NCI-H69 (cell line): ENCODE measurements around the gene KANSL1L.
A peak's percentile ranks its signal among the peaks of the same experiment; 100 is the strongest.
"Not testable (repeated sequence)": the region's sequence is repeated elsewhere in the genome, so short reads cannot be mapped to it uniquely, and the experiment has no call there.

ENCODE experiments used
- DNase-seq: peaks from one replicate; lab custom pipeline; 2025; lab: John Stamatoyannopoulos, UW

Gene KANSL1L, protein sequence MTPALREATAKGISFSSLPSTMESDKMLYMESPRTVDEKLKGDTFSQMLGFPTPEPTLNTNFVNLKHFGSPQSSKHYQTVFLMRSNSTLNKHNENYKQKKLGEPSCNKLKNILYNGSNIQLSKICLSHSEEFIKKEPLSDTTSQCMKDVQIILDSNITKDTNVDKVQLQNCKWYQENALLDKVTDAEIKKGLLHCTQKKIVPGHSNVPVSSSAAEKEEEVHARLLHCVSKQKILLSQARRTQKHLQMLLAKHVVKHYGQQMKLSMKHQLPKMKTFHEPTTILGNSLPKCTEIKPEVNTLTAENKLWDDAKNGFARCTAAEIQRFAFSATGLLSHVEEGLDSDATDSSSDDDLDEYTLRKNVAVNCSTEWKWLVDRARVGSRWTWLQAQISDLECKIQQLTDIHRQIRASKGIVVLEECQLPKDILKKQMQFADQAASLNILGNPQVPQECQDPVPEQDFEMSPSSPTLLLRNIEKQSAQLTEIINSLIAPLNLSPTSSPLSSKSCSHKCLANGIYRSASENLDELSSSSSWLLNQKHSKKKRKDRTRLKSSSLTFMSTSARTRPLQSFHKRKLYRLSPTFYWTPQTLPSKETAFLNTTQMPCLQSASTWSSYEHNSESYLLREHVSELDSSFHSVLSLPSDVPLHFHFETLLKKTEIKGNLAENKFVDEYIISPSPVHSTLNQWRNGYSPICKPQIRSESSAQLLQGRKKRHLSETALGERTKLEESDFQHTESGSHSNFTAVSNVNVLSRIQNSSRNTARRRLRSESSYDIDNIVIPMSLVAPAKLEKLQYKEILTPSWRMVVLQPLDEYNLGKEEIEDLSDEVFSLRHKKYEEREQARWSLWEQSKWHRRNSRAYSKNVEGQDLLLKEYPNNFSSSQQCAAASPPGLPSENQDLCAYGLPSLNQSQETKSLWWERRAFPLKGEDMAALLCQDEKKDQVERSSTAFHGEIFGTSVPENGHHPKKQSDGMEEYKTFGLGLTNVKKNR

DNA sequence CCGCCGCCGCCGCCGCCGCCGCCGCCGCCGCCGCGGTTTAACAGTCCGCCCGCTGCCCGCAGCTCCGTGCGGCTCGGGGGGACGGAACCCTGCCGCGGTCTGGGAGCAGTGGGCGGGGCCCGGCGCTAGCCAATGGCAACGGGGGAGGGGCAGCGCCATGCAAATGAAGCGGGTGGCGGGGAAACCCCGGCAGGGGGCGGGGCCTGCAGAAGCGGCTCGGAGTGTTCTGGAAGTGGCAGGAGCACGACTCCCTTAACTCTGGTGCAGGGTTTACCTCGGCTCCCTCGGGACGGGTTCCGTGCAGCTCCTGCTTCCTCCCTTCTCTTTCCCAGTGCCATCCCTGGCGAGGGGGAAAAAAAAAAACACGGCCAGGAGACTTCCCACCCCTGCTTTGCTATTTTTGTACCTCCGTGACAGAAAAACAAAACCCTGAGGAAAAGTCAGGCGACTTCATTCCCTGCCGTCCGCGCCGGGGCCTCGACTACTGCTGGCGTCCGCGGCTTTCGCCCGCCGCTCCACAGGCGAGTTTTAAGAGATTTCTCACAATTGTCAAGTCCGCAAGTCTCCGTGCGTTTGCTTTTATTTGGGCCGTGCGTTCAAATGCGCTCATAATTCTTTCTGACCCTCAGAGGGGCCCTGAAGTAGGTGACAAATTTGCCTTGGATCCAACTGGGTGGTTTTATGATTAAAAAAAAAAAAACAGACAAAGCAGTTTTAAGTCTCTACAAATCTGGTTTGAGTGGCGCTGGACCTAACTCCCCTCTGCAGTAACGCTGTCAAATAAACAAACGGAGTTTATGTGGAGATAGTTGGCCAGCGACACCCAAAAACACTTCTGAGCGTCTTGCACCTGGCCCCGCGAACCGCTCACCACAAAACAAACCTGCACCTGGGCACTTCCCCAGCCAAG is at the start of gene KANSL1L:
Gene KANSL1L, minus strand, starts transcription at position 101 of the 910 bp plus-strand sequence. CDS start 16,827 bp downstream, outside the sequence.
- DNase-seq = peak; percentile 96

DNA sequence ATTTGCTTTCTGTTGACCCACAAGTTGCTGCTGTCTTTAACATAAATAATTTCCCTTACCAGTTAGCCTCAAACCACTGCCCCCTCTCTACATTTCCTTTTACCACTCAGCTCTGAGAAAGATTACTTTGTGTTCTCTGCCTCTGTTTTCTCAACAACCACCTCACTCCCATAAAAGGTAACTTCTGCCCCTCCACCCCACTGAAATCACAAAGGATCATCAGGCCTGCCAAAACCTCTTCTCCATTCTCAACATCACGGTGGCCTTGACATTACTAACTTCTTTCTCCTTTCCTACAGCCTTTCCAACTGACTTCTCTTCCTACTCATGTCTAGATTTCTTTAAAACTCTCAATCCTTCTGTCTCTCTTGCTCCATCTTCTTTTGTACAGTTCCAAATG is 43.9 kb upstream of the KANSL1L start:
- no peak for DNase-seq

DNA sequence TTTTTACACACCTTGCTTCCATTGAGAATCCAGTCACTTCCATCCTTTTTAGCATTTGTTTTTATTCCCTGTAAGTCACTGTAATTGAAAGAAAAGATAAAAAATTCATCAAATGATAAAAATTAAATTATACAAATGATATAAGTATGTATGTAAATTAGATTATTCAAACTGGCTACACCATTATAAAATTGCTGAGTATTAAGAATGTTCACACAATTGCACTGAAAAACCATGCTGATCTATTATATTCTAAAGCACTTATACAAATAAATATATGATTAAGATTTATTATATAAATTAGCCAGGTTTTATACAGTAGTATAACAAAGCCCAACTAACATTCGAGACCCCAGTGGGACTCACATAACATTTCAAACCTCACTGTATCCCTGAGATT is 39.0 kb upstream of the KANSL1L start:
- DNase-seq = no peak

DNA sequence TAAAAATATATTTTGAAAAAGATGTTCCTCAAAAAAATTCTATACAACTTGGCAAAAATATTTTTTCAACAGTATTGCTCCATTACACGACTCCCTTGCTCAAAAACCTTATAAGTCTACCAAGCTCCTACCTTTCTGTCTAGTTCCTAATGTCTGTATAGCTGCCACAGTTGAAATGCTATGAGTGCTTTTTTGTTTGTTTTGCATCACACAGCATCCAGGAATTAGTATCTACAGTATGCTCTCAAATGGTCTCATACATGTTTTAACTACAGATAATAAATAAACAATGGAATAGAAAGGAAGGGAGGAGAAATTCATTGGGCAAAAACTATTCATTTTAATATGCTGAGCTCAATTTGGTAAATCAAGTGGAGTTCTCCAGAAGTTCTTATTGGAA is 36.7 kb upstream of the KANSL1L start:
- no peak for DNase-seq

DNA sequence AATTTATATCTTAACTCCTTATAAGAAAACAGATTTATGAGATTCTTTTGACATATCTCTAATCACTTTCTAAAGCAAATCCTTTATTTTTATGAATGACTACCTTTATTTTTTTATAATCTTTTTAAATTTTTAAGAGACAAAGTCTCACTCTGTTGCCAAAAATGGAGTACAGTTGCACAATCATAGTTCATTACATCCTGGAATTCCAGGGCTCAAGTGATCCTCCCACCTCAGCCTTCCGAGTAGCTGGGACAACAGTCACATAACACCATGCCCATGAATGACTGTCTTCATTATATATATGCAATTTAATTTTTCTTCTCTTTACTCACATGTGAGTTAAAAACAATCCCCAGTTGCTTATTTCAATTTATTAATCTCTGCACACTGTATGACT is 32.3 kb upstream of the KANSL1L start:
- no peak for DNase-seq

DNA sequence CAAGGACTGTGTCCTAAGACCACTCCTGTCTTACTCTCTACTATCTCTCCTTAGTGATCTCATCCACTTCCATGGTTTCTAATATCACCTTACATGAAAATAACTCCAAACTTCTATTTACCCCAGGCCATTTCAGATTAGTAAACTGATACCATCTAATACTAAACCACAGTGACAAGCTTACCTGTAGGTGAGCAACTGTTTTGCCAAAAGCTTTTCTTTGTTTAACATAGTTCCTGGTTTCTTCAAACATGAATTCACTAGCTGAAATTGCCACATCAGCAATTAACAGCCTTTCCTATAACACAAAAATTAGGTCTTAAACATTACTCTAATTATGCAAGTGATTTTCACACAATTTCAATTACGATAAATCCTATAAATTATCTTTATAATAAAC is 31.9 kb upstream of the KANSL1L start:
- no peak for DNase-seq

DNA sequence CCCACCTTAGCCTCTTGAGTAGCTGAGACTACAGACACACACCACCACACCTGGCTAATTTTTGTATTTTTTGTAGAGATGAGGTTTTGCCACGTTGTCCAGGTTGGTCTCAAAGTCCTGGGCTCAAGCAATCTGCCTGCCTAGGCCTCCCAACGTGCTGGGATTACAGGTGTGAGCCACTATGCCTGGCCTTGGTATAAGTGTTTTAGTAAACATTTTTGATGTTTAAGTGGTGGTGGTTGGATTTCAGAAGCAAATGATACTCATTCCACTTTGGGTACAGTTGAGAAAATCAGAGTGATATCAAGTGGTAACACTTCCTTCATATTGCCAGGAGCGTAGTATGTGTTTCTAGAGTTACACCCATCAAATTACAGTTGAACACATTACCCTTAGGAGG is 28.6 kb upstream of the KANSL1L start:
- no peak for DNase-seq

DNA sequence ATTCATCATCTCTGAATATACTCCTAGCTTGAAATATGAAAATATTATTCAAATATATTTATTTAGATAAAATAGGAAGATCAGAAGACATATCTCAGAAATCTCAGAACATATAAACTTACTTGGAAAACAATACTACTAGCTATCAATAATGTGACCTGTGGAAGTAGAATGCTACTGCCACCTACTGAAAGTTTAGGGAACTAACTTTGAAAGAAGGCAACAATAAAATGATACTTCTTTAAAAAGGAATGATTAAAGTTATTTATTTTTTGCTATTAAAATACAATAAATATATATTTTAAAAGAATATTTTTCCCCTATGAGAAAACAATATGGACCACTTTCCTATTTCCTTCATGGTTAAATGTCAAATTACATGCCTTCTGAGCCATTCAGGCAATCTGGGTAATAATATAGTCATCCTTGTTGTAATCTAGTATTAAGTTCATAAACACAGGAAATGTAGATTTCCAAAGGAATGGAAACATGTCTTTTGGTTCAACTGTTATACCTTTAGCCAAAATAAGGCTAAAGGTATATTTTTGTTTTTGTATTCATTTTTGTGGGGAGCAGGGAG is 28.1 kb upstream of the KANSL1L start:
- DNase-seq = peak; percentile 18

DNA sequence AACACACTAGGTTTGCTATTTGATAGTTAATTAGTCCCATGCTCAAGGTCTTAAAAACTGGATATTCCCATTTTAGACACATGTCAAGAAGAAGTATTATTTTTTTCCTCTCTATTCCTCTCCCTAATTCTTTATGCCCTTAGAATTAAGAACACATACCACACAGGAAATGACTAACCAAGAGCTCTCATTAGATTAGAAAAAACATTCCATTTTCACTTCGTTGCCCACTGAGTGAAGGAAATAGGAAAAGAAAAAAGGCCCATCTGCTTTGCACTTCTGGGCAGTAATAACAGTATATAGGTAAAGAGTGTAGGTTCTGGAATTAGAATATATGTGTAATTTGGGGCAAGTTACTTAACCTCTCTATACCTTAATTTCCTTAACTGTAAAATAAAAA is 27.1 kb upstream of the KANSL1L start:
- DNase-seq = no peak

DNA sequence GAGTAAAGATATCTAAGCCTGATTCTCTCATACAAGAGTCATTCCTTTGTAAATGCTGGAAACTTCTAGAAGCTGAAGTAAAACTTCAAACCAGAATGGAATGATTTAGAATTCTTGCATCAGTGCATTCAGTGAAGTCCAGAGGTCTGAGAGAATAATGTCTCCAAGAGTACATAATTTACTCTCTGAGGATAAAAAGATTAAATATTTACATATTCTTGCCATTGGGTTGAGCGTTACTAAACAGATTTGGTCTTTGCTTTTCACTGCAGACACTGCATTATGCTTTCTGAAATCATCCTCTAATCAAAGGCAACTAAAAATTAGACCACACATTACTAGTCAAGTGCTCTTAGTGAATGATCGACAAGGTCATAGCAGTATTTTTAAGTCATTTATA is 26.5 kb upstream of the KANSL1L start:
- no peak for DNase-seq

DNA sequence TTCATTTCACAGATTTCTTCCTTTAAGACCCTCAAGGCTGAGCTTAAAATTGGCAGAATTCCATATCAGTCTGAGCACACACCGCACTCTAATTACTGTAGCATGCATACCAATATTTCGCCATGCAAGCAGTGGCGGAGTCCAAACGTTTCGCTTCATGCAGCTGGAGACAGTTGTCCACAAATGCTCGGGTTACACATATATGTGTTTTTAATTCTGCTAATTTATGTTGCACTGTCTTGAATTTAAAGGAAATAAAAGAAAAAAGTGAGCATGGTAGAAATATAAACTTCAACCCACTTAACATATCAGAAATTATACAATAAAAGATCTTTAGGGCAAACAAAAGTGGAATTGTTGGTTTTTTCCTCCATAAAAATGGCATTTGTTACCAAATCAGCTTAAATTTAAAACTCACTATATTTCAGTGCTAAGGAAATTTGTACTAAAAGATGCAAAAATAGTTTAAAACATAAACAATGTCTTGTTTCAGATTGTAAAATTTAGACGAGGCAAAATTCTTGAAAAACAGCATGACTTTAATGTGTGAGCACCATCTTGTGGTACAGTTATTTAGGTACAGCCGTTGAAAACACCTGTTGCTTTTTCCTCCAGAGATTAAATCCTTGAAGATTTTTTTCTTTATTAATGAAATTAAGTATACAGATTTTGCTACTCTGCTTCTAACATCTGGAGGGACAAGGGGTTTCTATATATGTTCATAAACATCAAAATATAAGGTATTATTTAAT is 24.1 kb upstream of the KANSL1L start:
- peak; percentile 68 for DNase-seq

DNA sequence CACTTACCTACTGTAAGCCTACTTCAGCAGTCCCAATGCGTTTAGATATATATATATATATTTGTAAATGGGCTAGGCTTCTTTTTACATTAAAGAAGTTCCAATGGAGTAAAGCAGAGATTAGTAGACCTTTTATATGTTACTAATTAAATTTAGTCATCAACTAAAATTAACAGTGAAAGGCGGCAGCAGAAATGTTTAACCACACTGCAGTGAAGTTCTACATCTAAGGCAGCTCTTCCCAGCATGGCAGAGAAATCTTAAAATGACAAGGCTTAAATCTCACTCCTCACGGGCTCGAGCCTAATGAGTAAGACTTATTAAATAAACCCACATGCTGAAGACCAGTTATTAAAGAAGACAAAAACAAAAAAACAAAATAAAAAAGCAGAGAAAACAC is 19.1 kb upstream of the KANSL1L start:
- DNase-seq = no peak

DNA sequence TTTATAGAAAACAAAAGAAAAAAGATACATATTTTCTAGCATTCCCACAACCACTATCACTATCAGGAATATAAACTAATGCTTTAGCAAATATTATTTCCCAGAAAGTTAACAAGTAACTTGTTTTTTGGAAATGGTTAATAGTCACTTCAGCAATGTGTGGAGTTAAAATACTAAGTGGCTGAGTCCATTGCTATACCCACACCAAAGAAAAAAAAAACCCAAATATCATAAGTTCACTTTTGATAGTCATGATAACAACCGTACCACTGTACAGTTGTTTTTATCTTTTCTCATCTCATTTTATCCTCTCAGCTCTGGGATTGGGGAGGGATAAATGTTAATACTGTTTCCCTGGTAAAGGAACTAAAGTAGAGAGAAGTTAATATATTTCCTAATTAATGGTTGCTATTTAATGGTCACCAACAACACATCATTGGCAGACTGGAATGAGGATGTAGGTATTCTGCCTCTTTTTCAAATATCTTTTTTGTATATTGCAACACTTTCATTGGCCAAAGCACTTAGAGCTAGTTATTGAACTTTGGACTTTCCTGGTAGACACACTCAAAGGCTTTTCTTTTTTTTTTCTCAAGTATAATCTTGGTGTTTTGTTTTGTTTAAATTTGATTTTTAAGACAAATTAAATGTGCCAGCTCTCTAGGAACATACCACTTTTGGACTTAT is 18.4 kb upstream of the KANSL1L start:
- no peak for DNase-seq

DNA sequence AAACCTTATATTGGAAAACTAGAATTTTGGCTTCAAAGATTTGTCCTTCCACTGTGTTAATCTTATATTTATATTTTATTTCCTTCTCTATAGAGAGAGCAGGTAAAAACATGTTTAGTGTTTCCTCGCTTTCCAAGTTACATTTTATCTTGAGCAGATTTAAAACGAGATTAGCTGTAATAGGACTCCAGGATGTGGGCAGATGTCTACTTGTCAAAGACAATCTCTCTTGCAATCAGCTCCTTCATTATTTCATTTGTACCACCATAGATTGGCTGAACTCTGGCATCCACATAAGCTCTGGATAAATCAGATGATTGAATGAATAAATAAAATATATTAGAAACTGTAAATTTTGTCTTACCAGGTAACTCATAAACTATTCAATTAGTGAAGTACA is 17.5 kb upstream of the KANSL1L start:
- no peak for DNase-seq

DNA sequence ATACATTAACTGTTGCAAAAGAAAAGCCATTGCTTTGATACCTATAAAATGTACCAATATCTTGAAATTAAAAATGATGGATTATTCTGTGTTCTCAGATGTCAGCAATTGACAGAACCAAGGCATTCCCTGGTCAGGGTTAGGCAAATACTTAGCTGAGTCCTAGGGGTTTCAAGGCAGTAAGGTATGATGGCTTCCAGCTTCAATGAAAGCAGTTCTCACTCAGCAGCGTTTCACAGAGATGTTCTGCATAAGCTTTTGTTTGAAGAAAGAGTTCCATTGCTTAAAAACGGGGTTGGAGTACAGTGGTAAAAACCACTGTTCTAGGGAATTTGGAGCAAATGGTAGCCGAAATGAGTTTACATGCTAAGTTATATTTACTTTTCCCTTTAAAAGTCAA is 17.0 kb upstream of the KANSL1L start:
- no peak for DNase-seq

DNA sequence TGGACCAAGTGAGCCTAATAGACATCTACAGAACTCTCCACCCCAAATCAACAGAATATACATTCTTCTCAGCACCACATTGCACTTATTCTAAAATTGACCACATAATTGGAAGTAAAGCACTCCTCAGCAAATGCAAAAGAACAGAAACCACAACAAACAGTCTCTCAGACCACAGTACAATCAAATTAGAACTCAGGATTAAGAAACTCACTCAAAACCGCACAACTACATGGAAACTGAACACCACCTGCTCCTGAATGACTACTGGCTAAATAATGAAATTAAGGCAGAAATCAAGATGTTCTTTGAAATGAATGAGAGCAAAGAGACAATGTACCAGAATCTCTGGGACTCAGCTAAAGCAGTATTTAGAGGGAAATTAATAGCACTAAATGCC is 12.7 kb upstream of the KANSL1L start:
- not testable (repeated sequence) for DNase-seq

DNA sequence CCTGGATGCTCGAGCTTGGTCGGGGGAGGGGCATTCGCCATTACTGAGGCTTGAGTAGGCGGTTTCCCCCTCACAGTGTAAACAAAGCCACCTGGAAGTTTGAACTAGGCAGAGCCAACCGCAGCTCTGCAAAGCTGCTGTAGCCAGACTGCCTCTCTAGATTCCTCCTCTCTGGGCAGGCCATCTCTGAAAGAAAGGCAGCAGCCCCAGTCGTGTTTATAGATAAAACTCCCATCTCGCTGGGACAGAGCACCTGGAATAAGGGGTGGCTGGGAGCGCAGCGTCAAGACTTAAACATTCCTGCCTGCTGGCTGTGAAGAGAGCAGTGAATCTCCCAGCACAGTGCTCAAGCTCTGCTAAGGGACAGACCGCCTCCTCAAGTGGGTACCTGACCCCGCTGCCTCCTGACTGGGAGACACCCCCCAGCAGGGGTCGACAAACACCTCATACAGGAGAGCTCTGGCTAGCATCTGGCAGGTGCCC is 10.4 kb upstream of the KANSL1L start:
- peak; percentile 81 for DNase-seq

DNA sequence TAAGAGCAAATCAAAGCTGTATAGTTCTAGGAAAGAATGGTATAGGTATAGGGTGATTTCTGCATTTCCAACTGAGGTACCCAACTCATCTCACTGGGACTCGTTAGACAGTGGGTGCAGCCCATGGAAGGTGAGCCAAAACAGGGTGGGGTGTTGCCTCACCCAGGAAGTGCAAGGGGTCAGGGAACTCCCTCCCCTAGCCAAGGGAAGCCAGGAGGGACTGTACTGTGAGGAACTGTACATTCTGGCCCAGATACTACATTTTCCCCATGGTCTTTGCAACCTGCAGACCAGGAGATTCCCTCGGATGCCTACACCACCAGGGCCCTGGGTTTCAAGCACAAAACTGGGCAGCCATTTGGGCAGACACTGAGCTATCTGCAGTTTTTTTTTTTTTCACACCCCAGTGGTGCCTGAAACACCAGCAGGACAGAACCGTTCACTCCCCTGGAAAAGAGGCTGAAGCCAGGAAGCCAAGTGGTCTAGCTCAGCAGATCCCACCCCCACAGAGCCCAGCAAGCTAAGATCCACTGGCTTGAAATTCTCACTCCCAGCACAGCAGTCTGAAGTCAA is 9.9 kb upstream of the KANSL1L start:
- not testable (repeated sequence) for DNase-seq

DNA sequence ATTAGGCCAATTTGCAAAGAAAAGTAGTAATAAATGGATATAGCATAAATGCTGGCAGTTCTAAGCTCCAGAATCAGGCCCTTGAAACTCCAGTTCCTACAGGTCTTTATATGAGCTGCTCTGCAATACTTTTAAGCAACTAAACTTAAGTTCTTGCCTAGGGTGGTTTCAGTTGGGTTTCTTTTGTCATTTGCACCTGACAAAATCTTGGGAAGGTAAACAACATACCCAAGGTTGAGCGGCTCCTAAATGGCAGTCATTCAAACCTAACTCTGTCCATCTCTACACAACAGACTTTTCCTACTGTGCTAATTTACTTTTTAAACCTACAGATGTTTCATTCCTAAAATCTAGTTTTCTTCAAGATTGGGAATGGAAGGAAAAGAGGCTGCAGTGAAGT is 9.3 kb upstream of the KANSL1L start:
- DNase-seq = no peak
